Smooth muscle cell of the brain vasculature (primary cell): ENCODE results near the gene PRR12.

ENCODE experiments used
- DNase-seq: peaks from one replicate; pipeline ENCODE4 v3.0.0-alpha.2; 2012; ENCODE audit warnings: low read depth, low spot score

PRR12 gene

DNA sequence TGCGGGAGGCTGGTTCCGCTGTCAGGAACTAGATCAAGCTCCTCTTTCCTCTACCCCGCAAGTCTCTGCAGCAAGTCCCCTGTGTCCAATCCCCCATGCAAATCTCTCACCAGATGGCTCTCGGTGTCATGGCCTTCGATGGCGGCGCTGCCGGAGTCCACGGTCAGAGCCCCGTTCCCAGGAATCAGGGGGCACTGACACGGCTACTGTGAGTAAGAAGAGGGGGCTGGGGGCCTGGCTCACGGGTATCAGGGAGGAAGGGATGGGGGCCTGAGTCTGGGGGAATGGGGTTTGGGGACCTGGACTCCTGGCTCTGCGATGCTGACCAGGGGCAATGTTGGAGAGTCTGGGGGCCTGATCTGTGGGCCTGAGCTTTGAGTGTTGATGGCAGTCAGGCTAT, 55.0 kb downstream of the PRR12 start:
- DNase-seq, result no peak

DNA sequence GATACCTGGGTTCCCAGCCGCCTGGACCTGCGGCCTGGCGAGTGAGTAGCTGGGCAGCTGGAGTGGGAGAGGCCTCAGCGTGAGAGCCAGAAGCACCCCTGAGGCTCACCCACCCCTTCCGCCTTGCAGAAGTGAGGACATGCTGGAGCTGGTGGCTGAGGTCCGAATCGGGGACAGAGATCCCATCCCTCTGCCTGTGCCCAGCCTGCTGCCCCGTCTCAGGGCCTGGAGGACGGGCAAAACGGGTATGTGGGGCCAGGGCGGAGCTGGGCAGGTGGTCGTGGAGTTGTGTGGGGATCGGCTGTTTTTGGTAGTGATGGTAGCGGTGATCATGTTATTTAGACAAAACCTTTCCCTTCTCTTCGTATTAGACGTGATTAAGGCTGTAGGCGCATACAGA, 55.6 kb downstream of the PRR12 start:
- DNase-seq, result no peak

DNA sequence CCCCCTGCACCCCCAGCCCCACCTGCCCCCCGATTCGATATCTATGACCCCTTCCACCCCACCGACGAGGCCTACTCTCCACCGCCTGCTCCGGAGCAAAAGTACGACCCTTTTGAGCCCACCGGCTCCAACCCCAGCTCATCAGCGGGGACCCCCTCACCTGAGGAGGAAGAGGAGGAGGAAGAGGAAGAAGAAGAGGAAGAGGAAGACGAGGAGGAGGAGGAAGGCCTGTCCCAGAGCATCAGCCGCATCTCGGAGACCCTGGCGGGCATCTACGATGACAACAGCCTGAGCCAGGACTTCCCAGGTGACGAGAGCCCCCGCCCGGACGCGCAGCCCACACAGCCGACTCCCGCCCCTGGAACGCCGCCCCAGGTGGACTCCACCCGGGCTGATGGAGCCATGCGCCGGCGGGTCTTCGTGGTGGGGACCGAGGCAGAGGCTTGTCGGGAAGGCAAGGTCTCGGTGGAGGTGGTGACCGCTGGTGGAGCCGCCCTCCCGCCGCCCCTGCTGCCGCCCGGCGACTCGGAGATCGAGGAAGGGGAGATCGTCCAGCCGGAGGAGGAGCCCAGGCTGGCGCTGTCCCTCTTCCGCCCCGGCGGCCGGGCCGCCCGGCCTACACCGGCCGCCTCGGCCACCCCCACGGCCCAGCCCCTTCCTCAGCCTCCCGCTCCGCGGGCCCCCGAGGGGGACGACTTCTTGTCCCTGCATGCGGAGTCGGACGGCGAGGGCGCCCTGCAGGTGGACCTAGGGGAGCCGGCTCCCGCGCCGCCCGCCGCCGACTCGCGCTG, 60.2 kb downstream of the PRR12 start:
- no peak for DNase-seq

DNA sequence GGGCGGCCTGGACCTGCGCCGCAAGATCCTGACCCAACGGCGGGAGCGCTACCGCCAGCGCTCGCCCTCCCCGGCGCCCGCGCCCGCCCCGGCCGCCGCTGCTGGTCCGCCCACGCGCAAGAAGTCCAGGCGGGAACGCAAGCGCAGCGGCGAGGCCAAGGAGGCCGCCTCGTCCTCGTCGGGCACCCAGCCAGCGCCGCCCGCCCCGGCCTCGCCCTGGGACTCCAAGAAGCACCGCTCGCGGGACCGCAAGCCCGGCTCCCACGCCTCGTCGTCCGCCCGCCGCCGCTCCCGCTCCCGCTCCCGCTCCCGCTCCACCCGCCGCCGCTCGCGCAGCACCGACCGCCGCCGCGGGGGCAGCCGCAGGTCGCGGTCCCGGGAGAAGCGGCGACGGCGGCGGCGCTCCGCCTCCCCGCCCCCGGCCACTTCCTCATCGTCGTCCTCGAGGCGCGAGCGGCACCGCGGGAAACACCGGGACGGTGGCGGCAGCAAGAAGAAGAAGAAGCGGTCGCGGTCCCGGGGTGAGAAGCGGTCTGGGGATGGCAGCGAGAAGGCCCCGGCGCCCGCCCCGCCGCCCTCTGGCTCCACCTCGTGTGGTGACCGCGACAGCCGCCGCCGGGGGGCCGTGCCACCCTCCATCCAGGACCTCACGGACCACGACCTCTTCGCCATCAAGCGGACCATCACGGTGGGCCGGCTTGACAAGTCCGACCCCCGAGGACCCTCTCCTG, 61.0 kb downstream of the PRR12 start:
- no peak for DNase-seq

DNA sequence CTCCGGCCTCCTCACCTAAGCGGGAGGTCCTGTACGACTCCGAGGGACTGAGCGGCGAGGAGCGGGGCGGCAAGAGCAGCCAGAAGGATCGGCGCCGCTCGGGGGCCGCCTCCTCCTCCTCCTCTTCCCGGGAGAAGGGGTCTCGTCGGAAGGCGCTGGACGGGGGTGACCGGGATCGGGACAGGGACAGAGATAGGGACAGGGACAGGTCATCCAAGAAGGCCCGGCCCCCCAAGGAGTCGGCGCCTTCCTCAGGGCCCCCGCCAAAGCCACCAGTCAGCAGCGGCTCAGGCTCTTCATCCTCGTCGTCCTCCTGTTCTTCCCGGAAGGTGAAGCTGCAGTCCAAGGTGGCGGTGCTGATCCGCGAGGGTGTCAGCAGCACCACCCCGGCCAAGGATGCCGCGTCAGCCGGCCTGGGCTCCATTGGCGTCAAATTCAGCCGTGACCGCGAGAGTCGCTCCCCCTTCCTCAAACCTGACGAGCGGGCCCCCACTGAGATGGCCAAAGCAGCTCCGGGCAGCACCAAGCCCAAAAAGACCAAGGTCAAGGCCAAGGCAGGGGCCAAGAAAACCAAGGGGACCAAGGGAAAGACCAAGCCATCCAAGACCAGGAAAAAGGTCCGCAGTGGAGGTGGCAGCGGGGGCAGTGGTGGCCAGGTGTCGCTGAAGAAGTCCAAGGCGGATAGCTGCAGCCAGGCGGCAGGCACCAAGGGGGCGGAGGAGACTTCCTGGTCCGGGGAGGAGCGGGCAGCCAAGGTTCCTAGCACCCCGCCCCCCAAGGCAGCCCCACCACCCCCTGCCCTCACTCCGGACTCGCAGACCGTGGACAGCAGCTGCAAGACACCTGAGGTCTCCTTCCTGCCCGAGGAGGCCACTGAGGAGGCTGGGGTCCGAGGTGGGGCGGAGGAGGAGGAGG, 61.8 kb downstream of the PRR12 start:
- DNase-seq, result no peak

DNA sequence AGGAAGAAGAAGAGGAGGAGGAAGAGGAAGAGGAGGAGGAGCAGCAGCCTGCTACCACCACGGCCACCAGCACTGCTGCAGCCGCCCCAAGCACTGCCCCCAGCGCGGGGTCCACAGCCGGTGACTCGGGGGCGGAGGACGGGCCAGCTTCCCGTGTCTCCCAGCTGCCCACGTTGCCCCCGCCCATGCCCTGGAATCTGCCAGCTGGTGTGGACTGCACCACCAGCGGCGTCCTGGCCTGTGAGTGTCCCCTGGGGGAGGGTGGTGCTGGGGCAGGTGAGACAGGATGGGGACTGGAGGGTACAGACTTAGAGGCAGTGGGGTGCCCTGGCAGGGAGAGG, 62.5 kb downstream of the PRR12 start:
- no peak for DNase-seq

DNA sequence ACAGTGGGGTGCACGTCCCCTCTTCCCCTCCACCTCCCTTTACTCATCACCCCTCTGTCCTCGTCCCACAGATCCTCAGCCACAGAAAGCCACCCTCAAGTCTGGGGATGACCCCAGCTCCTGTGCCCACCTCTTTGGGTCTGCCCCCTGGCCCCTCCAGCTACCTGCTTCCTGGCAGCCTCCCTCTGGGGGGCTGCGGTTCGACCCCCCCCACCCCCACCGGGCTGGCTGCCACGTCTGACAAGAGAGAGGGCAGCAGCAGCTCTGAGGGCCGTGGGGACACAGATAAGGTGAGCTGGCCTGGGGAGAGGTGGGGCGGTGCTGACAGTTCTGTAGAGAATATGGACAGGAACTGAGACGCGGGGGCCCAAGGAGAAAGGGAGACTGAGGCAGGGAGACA, 63.6 kb downstream of the PRR12 start:
- DNase-seq, result no peak

DNA sequence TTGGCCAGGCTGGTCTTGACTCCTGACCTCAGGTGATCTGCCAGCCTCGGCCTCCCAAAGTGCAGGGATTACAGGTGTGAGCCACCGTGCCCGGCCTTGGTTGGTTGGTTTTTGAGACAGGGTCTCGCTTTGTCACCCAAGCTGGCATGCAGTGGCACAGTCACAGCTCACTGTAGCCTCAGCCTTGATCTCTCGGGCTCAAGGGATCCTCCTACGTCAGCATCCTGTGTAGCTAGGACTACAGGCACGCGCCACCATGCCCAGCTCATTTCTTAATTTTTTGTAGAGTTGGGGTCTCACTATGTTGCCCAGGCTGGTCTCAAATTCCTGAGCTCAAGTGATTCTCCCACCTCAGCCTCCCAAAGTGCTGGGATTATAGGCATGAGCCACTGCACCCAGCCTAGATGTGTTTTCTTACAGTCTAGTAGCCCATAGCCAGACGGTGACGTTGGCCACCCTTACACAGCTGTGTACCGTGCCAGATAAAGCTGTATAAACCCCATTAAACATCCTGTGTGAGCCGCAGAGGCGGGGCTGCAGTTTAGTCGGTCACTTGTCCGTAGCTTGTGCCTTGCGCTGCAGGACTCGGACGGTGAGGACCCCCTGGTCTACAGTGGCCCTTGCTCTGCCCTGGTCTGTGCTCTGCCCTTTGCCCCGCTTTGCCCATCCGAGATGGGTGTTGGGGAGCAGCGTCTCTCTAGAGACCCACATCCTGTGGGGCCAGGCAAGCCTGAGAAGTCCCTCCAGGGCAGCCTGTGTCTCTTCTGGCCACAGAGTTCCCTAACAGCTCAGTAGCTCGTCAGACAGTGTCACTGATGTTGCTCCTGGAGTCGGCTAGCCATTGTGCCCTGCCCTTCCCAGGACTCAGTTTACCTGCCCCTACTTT, 64.8 kb downstream of the PRR12 start:
- DNase-seq, result no peak

DNA sequence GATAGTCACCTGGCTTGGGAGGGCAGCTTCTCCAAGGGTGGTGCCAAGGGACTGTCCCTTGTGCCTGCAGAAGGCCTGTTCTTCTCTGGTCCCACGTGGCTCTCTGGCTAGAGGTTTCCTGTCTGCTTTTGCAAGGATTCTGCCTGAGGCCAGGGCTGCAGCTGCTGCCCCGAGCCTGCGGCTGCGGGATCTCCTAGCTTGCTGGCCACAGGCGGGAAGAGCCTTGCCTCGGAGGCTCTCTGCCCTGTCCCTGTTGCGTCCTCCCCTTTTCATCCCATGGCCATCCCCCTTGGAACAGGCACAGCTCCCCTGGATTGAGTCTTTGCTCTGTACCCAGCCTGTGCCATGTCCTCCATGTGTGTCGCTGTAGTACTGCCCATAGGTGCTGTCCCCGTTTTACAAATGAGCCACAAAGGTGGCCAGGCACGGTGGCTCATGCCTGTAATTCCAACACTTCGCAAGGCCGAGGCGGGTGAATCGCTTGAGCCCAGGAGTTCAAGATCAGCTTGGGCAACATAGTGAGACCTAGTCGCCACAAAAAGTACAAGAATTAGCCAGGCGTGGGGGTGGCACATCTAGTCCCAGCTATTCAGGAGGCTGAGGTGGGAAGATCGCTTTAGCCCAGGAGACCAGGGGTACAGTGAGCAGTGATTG, 65.6 kb downstream of the PRR12 start:
- DNase-seq, result no peak

DNA sequence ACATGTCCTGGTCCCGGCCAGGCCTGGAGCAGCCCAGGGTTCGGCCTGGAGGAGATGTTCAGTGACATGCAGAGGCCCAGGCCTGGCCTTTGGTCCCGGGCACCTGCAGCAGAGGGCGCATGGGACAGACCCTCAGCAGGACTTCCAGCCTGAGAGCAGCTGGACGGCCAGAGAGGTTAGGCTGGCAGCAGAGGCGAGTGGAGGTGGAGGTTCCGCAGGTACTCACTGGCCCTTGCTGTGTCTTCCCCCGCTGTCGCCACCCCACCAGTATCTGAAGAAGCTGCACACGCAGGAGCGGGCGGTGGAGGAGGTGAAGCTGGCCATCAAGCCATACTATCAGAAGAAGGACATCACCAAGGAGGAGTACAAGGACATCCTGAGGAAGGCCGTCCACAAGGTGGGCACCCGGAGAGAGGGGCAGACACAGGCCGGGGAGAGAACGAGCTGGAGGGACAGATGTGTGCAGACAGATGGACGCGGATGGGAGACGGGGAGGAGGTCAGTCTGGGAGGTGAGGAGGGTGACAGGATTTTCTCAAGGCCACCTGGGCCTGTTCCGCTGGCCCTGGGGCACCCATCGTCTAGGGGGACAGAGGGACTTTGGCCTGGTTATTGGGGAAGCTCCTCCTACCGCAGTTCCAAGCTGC, 66.6 kb downstream of the PRR12 start:
- no peak for DNase-seq

DNA sequence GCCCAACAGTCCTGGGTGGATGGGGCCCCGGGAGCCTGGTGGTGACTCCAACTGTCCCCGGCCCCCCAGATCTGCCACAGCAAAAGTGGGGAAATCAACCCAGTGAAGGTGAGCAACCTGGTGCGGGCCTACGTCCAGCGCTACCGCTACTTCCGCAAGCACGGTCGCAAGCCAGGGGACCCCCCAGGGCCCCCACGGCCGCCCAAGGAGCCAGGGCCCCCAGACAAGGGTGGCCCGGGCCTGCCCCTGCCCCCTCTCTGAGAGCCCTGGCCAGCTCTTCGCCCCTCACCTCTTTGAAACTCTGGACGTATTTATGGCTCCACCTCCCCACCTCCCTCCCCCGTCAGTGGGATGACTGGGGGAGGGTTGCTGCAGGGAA, 67.1 kb downstream of the PRR12 start:
- DNase-seq, result no peak

DNA sequence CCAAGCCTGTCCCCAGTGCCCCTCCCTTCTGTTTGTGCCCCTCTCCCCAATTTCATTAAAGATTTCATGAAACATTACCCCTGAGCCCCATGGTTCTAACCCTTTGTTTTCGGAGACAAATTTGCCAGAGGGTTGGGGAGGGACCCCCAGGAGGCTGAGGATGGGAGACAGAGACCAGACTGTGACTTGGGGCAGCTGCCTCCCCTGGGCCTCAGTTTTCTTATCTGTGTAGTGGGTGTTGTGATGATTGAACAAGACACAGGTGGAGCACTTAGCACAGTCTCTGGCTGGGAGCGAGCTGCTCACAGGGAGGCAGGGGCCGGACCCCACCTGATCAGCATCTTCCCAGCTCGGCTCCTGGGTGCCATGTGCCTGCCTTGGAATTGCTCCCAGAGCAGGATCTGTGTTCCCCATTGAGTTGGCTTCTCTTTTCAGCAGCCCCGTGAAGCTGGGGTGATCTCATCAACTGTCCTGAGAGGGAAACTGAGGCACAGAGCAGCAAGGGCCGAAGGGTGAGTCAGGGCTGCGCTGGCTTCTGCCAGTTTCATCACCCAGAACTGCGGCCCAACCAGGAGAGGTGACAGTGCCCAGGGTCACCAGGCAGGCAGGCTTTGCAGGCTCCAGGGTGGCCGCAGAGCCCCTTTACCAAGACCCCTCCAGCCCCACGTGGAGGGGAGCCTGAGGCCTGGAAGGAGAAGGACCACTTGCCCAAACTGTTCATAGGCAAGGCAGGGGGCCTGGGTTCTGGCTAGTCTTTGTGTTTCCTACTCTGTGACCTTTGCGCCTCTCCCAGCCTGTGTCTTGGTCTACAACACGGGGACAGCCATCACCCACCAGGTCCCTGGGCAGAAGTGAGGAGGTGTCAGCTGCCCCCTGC, 67.8 kb downstream of the PRR12 start:
- no peak for DNase-seq

DNA sequence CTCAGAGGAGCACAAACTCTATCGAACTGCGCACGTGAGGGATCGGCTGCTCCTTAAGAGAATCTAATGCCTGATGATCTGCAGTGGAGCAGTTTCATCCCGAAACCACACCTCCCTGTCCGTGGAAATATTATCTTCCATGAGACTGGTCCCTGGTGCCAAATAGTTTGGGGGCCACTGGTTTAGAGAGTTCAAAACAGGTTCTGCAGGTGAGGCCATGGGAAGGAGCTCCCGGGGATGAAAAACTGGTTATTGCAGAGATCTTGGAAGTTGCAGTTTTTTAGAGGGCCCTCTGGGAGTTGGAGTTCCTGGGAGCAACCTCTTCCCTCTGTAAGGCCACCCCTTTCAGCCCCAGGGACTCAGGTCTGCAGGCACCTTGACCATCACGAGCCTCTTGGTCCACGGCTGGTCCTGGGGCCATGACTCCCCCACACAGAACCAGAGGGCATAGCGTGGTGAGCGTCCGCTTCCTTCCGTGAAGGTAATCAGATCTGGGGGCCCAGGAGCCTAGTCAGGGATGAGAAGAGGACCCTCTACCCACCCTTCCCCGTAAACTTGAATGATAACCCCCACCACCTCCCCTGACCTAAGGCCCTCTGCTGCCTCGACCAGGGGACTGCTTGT, 69.5 kb downstream of the PRR12 start:
- DNase-seq, result no peak

DNA sequence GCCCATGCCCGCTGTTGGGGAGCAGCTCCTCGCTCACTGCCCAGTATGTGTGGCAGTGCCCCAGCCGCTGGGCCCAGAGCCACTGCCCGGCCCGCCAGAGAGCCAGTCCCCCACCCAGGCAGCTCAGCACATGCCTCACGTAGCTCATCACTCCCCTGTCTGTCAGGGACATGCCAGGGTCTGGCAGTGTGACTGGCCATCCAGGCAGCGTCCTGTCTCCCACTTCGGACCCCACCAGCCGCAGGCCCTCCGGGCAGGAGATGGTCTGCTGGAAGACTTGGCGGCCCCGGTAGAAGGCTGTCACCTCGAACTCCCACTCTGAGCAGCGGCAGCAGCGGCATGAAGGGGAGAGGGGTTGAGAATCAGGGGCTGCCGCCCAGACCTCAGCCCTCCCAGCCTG, 71.0 kb downstream of the PRR12 start:
- no peak for DNase-seq

DNA sequence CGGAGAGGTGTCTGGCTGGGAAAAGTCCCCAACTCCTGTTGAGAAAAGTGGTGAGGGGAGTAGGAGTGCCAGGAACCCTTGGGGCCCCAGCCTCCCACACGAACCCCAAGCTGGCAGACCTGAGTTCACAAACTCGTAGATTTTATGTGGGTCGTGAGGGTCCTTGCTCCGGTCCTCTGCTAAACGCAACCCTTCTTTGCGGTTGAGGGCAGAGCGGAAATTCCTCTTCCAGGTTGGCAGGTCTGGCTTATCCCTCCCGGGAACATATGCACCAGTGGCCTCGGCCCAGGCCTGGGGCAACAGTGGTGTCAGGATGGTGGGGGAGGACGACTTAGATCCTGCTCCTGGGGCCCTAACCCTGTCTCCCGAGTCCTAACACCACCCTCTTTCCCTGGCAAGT, 72.2 kb downstream of the PRR12 start:
- no peak for DNase-seq

DNA sequence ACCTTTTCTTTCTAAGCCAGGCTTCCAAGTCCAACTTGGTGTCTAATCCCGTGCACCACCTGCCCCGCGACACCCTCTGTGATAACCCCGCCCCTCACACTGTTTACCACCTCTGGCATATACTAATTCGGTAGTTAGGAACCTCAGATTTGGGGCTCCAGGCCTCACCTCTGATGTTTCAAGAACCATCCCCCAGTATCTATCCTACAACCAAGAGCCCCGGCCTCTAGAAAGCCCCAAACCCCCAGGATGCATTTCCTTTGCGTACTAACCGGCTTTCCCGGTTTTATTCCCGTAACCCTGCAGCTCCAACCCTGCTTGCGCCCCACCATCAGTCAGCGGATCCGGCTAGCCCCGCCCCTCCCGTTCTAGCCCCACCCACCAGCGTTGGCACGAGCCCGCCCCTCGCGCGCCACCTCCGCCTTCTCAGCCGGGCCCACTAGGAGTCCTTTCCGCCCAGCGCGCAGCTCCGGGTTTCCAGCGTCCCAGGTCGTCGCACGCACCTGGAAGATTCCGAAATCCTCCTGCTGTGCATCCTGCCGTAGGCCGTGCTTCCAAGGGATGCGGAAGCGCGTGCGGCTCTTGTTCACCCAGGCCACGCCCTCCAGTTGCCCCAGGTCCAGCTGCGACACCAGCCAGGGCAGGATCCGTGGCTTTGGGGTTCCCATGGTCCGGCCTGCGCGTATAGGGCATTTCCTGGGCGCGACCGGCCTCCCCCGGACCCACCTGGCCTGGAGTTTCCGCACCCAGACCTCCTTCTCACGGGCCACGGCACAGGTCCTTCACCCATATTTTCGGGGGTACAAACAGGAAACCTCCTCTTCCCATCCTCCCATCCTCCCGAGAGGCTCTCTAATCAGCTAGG, 73.4 kb downstream of the PRR12 start:
- no peak for DNase-seq

DNA sequence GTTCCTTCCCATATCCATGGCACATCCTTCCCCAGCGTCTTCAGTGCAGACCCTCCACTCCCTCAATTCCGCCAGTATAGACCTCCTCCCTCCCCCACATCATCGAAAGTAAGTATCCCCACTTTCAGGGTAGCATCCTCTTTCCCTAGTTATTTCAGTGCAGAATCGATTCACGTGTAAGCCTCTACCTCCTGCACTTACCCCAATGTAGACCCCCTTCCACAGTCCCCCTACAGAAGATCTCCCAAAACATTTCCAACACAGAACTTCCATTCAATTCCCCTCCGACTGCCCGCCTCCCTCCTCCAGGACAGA, 74.0 kb downstream of the PRR12 start:
- DNase-seq, result no peak
